A549 (cell line): Measurements from ENCODE around the gene VSIR. TPM values are rescaled to one million over a fixed set of nuclear protein-coding genes. Genes with fewer than 3 reads are reported as not detected.

Experiments
- ATAC-seq, 2 experiments: fragments of 200-7000 bp in 1 of 2; fragments of >200 bp in 1 of 2; cut with Nextera tagmentation in 1 of 2; cut with Tn5 transposase in 1 of 2; 3 replicates each; pipeline versions ENCODE4 v1.8.0 to v1.9.1; 2018 to 2020; ENCODE audit warnings: mild to moderate bottlenecking in 1 of 2, moderate library complexity in 1 of 2
- CTCF ChIA-PET: fragments of 300-600 bp; sonication (Branson Sonifier 250); formaldehyde crosslinking; extraction: SDS; loops from one replicate; lab custom pipeline; 2021; ENCODE audit warnings: antibody characterized with exemption, inconsistent platforms; lab: Yijun Ruan, JAX
- POLR2A ChIA-PET: fragments of 350-600 bp; formaldehyde crosslinking; extraction: SDS; loops from one replicate; lab custom pipeline; 2021; ENCODE audit warnings: antibody characterized with exemption, inconsistent platforms; lab: Yijun Ruan, JAX
- DNase-seq, 2 experiments: peaks; one replicate each; pipeline versions ENCODE4 v3.0.0 to v3.0.0-alpha.2; 2011 to 2016; ENCODE audit warnings: low read depth in 1 of 2, low spot score in 1 of 2
- FAIRE-seq: peaks from 2 replicates; lab custom pipeline; 2011; peaks lifted over from hg19 to GRCh38; lab: Jason Lieb, UNC
- H3K27ac ChIP-seq, 2 experiments: fragments of >200 bp; sonication (Bioruptor Twin); formaldehyde crosslinking; 3 replicates each; pipeline ENCODE4 v1.5.1; 2016 to 2017
- H3K4me1 ChIP-seq: fragments of >200 bp; sonication (Bioruptor Twin); formaldehyde crosslinking; 3 replicates; pipeline ENCODE4 v1.6.1; 2016
- H3K4me2 ChIP-seq: fragments of >200 bp; sonication (Bioruptor Twin); formaldehyde crosslinking; 3 replicates; pipeline ENCODE4 v1.6.1; 2016
- H3K4me3 ChIP-seq: fragments of >200 bp; sonication (Bioruptor Twin); formaldehyde crosslinking; 3 replicates; pipeline ENCODE4 v1.5.1; 2016
- H3K9me3 ChIP-seq: fragments of >200 bp; sonication (Bioruptor Twin); formaldehyde crosslinking; 3 replicates; pipeline ENCODE4 v1.6.1; 2016
- BCL3 ChIP-seq: fragments of >200 bp; sonication (Bioruptor Twin); formaldehyde crosslinking; IDR thresholded peaks from 3 replicates; pipeline ENCODE4 v1.6.1; 2016
- CBX2 ChIP-seq: fragments of 200-600 bp; sonication (generic); IDR thresholded peaks from 2 replicates; pipeline ENCODE4 v1.6.1; 2016; ENCODE audit warnings: low read depth, mild to moderate bottlenecking, borderline replicate concordance
- CEBPB ChIP-seq, 2 experiments: fragments of >200 bp in 1 of 2; sonication (Bioruptor Twin) in 1 of 2; formaldehyde crosslinking in 1 of 2; IDR thresholded peaks; 2 replicates each; pipeline ENCODE4 v1.6.1; 2012 to 2016
- FOSL2 ChIP-seq, 2 experiments: fragments of 450-650 bp in 1 of 2; fragments of >200 bp in 1 of 2; sonication (Bioruptor Twin) in 1 of 2; formaldehyde crosslinking; IDR thresholded peaks; 2 replicates each; pipeline versions ENCODE4 v1.5.0 to v1.6.1; 2016 to 2020; ENCODE audit warnings: mild to moderate bottlenecking in 1 of 2, moderate library complexity in 1 of 2
- HDAC2 ChIP-seq: fragments of 200-600 bp; sonication (generic); IDR thresholded peaks from 2 replicates; pipeline ENCODE4 v1.6.1; 2016
- HES2 ChIP-seq: fragments of >200 bp; sonication (Bioruptor Twin); formaldehyde crosslinking; IDR thresholded peaks from 2 replicates; pipeline ENCODE4 v1.6.1; 2016
- HMGXB4 ChIP-seq: fragments of 250-450 bp; sonication (Bioruptor Pico); IDR thresholded peaks from 2 replicates; pipeline ENCODE4 v1.5.0; 2021; ENCODE audit warnings: mild to moderate bottlenecking, moderate library complexity, borderline replicate concordance
- KDM1A ChIP-seq: fragments of 200-600 bp; sonication (generic); IDR thresholded peaks from 2 replicates; pipeline ENCODE4 v1.6.1; 2016; ENCODE audit warnings: low read depth, mild to moderate bottlenecking
- KDM5A ChIP-seq: fragments of 200-600 bp; sonication (generic); IDR thresholded peaks from 2 replicates; pipeline ENCODE4 v1.6.1; 2016; ENCODE audit warnings: antibody characterized with exemption, mild to moderate bottlenecking
- MAFK ChIP-seq: fragments of 450-650 bp; IDR thresholded peaks from 2 replicates; pipeline ENCODE4 v1.6.1; 2014; ENCODE audit not compliant: partially characterized antibody
- NFE2L2 ChIP-seq: fragments of 150-350 bp; conservative IDR thresholded peaks from 2 replicates; pipeline ENCODE4 v1.6.1; 2014; ENCODE audit warnings: low read length
- NPAS2 ChIP-seq: fragments of 250-450 bp; sonication (Bioruptor Pico); IDR thresholded peaks from 2 replicates; pipeline ENCODE4 v1.8.0; 2022; ENCODE audit warnings: mild to moderate bottlenecking, moderate library complexity, borderline replicate concordance
- NR3C1 ChIP-seq: fragments of >200 bp; sonication (Bioruptor Twin); formaldehyde crosslinking; IDR thresholded peaks from 3 replicates; pipeline ENCODE4 v1.6.1; 2017
- PBX3 ChIP-seq: IDR thresholded peaks from 2 replicates; pipeline ENCODE4 v1.6.1; 2012
- POLR2AphosphoS2 ChIP-seq: conservative IDR thresholded peaks from 2 replicates; pipeline ENCODE4 v1.6.1; 2012; ENCODE audit warnings: low read length, improper control_type of control experiment, inconsistent platforms
- REST ChIP-seq: fragments of 200-600 bp; sonication (generic); IDR thresholded peaks from 2 replicates; pipeline ENCODE4 v1.6.1; 2016; ENCODE audit warnings: antibody characterized with exemption, mild to moderate bottlenecking, moderate library complexity
- SMC3 ChIP-seq: fragments of >200 bp; sonication (Bioruptor Twin); formaldehyde crosslinking; IDR thresholded peaks from 3 replicates; pipeline ENCODE4 v1.6.1; 2018; ENCODE audit warnings: inconsistent platforms
- TFCP2L1 ChIP-seq: fragments of 250-450 bp; sonication (Bioruptor Pico); IDR thresholded peaks from 2 replicates; pipeline ENCODE4 v1.5.0; 2021; ENCODE audit warnings: mild to moderate bottlenecking
- ZC3H11A ChIP-seq: fragments of 450-650 bp; IDR thresholded peaks from 2 replicates; pipeline ENCODE4 v1.6.1; 2014; ENCODE audit warnings: antibody characterized with exemption, mild to moderate bottlenecking
- ZSCAN20 ChIP-seq: fragments of 250-450 bp; sonication (Bioruptor Pico); IDR thresholded peaks from 2 replicates; pipeline ENCODE4 v1.8.0; 2022; ENCODE audit warnings: mild to moderate bottlenecking, moderate library complexity
- WGBS: methylation state at CpG from one replicate; pipeline ENCODE4 v1.1.6; 2017; ENCODE audit errors: missing lambda C conversion rate; 5-methylcytosine and 5-hydroxymethylcytosine counted together
- polyA plus RNA-seq, 4 experiments: library from polyadenylated mRNA; depleted of rRNA in 3 of 4; stranded (reverse); fragments of >200 nt; fragmentation: RNase III in 1 of 4; extraction: RNeasy Plus Mini Kit Qiagen cat#74134 plus additional on column Dnase treatment in 1 of 4; gene quantifications; 2 replicates in 3 of 4; 3 replicates in 1 of 4; pipeline ENCODE4 v1.2.3, GENCODE V29; 2011 to 2017
- TF ChIP-seq, protein P1 (sequence below): IDR thresholded peaks from 2 replicates; pipeline ENCODE4 v1.6.1; 2012; ENCODE audit warnings: low read depth, borderline replicate concordance
- TF ChIP-seq, protein P2 (sequence below): fragments of >200 bp; sonication (Bioruptor Twin); formaldehyde crosslinking; IDR thresholded peaks from 3 replicates; pipeline ENCODE4 v1.5.1; 2016

The VSIR gene
- polyA plus RNA-seq, 2 of the 4 experiments (the other 2 are of a cell fraction): 15.5 to 18.5 TPM

GRCh38 chr10:71745664-71746250 is 27.6 kb downstream of the VSIR start:
- no peak overlapping the region for H3K27ac ChIP-seq
- no peaks in the 10 kb centered on the region for H3K9me3 ChIP-seq
- H3K4me2 ChIP-seq: no peak overlapping the region
- FAIRE-seq (no peak), DNase-seq (no peak), ATAC-seq (no peak; a peak in 1 of 6 replicates)
- CTCF ChIA-PET: interaction anchor here (0.6 to 3.7 kb wide), 8 partner anchors 10 to 1380 kb away, joined by 3 to 19 read pairs (median 3); partner anchors contain the start of gene VSIR
- H3K4me1 ChIP-seq: 0 out of 3 replicates have a peak, but pooled peaks cover 4% of the 10 kb centered on the region
- WGBS: 100% methylated on average over 2 of the region's 2 CpGs
- no peak overlapping the region for H3K4me3 ChIP-seq
- POLR2A ChIA-PET: no interaction called here
- TF ChIP-seq SMC3 (no peak), ZSCAN20 (CRISPR knock-in tag) (no peak), HDAC2 (no peak), ZC3H11A (no peak), POLR2AphosphoS2 (no peak), FOSL2 (IDR thresholded peaks at IDR 0.05) (no peak), FOSL2 (CRISPR knock-in tag; IDR thresholded peaks at IDR 0.05) (no peak), KDM1A (no peak), BCL3 (no peak), NFE2L2 (no peak), CBX2 (no peak)

DNA sequence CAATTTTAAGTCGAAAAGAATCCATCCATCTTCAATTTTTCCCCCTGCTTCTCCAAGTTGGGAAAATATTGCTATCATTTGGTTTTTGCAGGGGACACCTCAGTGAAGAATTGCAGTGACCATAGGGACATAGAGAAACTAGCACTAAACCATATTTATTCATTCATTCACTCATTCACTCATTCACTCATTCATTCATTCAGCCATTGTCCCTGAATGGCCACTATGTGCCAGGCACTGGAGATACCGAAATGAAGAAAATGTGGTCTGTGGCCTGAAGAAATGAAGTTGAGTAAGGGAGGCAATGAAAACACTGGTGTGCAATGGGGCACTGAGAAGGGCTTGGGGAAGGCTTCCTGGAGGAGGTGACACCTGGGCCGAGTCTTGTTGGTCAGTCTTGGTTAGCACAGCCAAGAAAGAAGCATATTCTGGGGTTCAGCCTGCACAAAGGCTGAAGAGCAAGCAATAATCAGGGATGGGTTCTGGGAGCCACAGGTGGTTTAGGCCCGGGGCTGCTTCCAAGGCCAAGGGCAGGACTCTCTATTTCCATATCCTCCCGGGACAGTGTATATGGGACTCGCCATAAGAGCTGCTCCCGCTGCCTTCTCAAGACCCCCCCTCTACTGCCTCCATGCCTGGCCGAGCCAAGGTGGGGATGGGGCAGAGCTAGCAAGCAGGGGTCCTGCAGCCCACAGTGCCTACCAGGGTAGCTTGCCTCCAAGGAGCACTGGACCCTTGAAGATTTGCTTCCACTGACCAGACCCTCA is 28.2 kb downstream of the VSIR start:
- ChIA-PET CTCF (interaction anchor here (0.6 to 2.3 kb wide), 5 partner anchors 14 to 1379 kb away, joined by 3 to 8 read pairs (median 3); no protein-coding TSS in a partner anchor), POLR2A (no interaction called here)
- TF ChIP-seq HES2 (no peak), KDM1A (no peak), PBX3 (no peak), MAFK (no peak), TFCP2L1 (CRISPR knock-in tag) (no peak), HMGXB4 (CRISPR knock-in tag) (no peak), ZSCAN20 (CRISPR knock-in tag) (no peak), CEBPB (IDR thresholded peaks at IDR 0.05) (no peak), CBX2 (no peak), NFE2L2 (no peak), NPAS2 (CRISPR knock-in tag) (no peak), REST (no peak), NR3C1 (no peak), KDM5A (no peak), FOSL2 (IDR thresholded peaks at IDR 0.05) (no peak), FOSL2 (CRISPR knock-in tag; IDR thresholded peaks at IDR 0.05) (no peak)
- TF ChIP-seq, protein P1, sequence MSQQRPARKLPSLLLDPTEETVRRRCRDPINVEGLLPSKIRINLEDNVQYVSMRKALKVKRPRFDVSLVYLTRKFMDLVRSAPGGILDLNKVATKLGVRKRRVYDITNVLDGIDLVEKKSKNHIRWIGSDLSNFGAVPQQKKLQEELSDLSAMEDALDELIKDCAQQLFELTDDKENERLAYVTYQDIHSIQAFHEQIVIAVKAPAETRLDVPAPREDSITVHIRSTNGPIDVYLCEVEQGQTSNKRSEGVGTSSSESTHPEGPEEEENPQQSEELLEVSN: no peak
- TF ChIP-seq, protein P2, sequence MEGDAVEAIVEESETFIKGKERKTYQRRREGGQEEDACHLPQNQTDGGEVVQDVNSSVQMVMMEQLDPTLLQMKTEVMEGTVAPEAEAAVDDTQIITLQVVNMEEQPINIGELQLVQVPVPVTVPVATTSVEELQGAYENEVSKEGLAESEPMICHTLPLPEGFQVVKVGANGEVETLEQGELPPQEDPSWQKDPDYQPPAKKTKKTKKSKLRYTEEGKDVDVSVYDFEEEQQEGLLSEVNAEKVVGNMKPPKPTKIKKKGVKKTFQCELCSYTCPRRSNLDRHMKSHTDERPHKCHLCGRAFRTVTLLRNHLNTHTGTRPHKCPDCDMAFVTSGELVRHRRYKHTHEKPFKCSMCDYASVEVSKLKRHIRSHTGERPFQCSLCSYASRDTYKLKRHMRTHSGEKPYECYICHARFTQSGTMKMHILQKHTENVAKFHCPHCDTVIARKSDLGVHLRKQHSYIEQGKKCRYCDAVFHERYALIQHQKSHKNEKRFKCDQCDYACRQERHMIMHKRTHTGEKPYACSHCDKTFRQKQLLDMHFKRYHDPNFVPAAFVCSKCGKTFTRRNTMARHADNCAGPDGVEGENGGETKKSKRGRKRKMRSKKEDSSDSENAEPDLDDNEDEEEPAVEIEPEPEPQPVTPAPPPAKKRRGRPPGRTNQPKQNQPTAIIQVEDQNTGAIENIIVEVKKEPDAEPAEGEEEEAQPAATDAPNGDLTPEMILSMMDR: no peak
- H3K4me2 ChIP-seq: no peak overlapping the region
- DNase-seq (no peak), ATAC-seq (no peak), FAIRE-seq (no peak)
- no peak overlapping the region for H3K27ac ChIP-seq
- H3K4me1 ChIP-seq: 0 out of 3 replicates have a peak, but pooled peaks cover 4% of the 10 kb centered on the region
- H3K4me3 ChIP-seq: no peak overlapping the region
- H3K9me3 ChIP-seq: no peaks in the 10 kb centered on the region
- WGBS: 80% methylated on average over 8 of the region's 8 CpGs
